CD4-positive, alpha-beta T cell treated with Interleukin-15 for 1 hour (primary cell): Measurements from ENCODE around the gene SKP2.

Experiments
- DNase-seq: peaks from one replicate; pipeline ENCODE4 v3.0.0-alpha.2; 2020

The SKP2 gene

DNA sequence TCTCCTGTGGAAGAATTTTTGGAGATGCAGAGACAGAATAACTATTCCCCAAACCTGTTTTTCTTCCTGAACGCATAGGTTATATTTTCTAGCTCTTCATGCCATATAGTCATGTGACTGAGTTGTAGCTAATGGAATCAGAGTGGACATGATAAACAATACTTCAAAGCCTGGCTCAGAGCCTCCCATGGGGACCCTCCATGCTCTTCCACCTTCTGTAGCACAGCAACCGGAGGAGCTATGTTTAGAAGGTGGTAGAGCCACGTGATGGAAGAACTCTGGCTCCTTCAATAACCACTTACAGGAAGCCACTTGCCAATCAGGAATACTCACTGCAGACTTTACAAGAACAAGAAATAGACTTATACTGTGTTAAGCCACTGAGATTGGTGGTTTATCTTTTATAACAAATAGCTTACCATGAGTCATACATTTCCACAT lies 50.6 kb downstream of the SKP2 start:
- no peak for DNase-seq

DNA sequence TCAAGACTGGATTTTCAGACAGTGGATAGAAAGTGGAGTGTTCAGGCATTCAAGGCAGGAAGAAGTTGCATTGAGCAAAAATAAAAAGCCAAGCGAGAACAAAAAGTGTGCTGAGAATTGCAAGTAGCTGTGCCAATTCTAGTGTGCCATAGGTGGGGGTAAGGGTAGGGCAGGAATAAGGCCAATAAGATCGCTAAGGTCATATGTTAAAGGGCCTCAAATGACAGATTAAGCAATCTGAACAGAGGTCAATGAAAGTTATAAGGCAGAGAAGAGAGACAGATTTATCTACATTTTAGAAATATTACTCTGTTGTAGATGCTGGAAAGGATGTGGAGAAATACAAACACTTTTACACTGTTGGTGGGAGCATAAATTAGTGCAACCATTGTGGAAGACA lies 53.4 kb downstream of the SKP2 start:
- DNase-seq: no peak

DNA sequence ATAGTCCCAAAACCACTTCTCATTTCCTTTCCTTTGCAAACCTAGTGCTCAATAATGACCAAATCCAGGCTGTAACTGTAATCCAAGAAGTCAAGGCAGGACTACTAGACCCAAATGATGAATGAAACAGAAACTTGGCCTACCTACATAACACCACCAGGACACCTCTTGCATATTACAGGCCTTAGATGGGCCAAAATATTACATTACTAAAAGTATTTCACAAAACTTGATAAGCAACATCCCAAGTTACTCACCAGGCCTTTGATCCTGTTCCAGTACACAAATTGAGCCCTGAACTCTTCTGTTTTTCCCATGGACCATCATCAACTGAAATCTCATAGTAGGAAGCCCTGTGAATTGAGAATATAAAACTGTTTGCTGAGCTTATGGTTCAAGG lies 55.0 kb downstream of the SKP2 start:
- DNase-seq: no peak

DNA sequence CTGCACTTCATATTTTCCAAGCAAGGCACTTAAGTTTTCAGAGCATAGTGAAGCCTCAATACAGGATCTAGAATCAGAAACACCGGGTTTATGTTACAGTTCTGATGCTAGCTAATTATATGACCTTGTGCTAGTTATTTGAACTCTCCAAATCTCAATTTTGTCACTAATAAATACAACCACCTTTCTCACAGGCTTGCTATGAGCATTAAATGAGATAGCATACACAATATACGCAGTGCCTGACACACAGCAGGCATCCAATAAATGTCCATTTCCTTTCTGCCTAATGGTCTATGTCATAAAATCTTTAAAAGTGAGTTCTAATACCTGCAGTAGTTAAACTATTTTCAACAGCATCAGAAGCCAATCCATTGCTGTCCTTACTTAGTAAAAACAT lies 56.9 kb downstream of the SKP2 start:
- no peak for DNase-seq

DNA sequence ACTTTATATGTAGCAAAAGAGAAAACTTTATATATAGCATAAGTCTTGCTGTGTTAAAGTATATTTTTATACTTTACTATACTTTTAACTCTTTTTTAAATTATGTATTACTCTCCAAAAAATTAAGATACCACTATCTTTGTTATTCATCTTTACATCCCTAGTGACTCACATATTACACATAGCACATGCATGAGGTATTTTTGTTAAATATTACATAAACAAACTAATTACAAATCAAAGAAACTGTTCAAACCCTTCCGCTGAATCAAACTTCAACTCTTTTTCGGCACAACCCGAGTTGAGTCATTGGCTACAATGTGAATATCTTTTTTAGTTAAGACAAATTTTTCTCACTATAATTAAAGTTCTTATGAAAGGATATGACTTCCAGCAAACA lies 57.8 kb downstream of the SKP2 start:
- DNase-seq: no peak

DNA sequence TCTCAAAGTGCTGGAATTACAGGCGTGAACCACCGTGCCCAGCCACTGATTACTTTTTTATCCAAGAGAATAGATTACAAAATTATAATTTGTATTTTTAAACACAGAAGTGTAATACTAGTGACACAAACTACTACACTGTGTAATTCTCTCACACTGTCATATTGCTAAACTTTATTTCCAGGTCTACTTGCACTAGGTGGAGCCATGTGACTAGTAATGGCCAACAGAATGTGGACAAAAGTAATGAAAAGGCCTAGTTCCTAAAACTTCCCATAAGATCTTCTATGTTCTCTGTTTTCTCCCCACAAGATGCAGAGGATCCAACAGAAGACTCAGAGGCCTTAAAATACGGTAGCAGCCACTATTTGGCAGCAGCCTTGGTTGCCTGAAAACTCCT lies 62.5 kb downstream of the SKP2 start:
- no peak for DNase-seq

DNA sequence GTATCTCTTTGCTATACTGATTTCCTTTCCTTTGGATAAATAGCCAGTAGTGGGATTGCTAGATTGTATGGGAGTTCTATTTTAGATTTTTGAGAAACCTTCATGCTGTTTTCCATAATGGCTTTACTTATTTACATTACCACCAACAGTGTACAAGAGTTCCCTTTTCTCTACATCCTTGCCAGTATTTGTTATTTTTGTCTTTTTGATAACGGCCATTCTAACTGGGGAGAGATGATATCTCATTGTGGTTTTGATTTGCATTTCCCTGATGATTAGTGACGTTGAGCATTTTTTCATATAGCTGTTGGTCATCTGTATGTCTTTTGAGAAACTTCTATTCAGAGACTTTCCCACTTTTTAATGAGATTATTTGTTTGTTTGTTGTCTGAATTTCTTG lies 64.0 kb downstream of the SKP2 start:
- DNase-seq: no peak

DNA sequence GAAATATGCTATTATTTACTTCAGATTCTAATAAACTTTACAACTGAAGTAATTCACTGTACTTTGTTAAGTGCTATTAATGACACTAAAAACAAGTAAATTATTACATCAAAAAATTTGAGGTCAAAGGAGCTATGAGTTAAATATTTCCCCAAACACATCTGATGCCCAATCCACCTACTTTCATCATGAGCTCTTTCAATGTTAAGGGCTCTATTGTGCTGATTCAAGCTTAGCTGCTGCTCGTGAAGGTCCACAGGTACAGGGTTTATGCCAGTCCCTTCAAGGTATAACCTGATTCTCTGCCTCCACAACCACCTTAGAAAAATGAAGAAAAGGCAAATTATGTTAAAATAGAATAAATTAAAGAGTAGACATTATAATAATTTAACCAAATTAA lies 65.7 kb downstream of the SKP2 start:
- DNase-seq: no peak

DNA sequence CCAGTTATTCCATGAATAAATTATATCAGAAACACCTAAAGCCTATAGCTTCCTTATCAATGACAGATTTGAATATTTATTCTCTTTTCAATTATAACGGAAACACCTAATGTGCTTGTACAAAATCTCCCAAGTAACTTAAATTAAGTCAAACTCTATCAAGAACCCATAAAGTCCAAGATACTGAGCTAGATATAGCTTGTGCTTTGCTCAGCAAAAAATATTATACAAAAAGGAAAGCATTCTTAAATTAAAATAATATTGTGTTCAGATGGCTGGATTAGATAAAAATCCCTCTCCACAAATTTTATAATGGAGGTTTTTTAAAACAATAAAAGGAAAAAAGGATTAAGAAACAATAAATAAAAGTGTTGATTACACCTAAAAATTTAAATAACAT lies 66.1 kb downstream of the SKP2 start:
- DNase-seq: no peak

DNA sequence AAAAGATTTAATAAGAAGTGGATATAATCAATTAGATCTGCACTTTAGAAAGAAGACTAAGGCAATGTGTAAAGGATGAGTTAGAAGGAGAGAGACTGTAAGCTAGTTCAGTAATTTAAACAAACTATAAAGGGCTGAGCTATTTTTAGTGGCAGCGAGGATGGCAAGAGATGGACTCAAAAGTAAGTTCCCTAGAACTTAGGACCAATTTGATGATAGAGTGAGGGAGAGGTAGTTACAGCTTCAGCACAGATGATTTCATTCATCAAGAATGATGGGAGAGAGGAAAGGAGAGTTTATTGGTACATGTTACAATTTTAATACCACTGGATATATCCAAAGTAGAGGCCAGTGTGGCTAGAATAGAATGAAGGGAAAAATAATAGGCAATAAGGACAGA lies 70.7 kb downstream of the SKP2 start:
- no peak for DNase-seq

DNA sequence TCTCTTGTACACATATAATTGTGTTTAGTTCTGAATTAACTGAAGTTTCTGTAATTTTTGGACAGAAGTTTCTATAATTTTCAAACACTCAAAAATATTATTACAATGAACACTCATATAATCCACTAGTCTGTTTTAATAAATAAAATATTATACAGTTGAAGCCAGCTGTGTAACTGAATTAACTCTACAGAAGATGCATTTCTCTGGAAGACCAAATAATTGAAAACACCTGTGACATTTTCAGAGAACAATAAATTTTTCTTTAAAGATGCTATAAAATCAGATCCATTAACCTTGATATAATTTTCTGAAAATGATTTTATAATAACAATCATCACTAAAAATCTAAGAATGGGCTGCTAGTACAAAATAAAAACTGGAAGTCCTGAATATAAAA lies 75.1 kb downstream of the SKP2 start:
- no peak for DNase-seq

DNA sequence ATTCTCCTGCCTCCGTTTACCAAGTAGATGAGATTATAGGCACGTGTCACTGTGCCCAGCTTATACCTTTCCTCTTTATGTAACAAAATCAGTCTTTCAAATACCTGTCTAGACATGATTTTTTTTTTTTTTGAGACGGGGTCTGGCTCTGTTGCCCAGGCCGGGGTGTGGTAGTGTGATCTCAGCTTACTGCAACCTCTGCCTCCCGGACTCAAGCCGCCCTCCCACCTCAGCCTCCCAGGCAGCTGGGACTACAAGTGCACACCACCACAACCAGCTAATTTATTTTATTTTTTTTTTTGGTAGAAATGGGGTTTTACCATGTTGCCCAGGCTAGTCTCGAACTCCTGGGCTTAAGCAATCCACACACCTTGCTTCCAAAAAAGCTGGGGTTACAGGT lies 76.6 kb downstream of the SKP2 start:
- DNase-seq: no peak

DNA sequence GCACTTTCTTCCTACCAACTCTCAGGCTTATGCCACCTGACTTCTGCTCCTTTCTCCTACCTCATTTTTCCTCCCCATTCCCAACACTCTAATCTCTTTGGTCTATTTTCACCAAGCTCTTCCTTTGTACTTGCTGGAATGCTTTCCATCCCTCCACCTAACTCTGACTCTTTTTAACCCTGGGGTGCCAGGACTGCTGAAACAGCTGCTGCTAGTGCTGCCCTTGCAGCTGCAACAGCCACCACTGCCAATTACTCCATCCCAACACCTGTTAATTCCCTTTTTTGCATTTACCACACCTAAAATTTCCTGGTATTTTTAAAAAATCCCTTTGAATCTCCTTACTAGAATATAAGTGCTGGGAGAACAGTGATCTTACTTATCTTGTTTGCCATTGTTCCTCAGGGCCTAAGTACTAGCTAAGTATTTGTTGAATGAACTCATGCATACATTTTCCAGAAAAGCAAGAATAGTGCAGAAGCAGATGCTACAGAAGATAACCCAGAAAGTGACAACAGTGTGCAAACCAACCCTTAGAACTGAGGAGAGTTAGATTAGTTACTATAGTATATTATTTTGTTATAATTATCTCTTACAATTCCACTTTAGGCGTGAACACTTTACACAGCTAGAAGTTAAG lies 78.4 kb downstream of the SKP2 start:
- no peak for DNase-seq

DNA sequence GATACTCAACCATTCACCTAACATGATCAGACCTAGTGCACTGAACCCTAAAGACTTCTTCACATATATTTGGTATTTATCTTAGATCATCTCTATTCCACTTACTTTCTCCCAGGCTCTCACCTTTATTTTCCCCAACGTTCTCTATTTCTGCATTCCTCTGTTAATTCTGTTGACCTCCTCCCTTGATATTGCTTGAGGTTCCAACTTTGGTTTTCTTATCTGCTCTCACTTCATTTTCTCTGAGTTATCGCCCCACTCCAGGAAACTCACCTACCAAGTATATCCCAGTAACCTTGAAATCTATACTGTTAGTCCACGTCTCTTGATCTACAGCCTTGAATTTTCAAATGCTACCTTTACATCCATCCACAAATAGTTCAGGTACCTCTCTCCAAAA lies 80.6 kb downstream of the SKP2 start:
- DNase-seq: no peak
